ENCODE results near the gene RTL9.
"Not testable (repeated sequence)": the region's sequence is repeated elsewhere in the genome, so short reads cannot be mapped to it uniquely, and the experiment has no call there.

The RTL9 gene

GRCh38 chrX:110358548-110358947 is at the start of gene RTL9:
RTL9 (plus strand) TSS chrX:110358848; CDS start chrX:110450618, 91,770 bp downstream.
- DNase-seq (ENCODE audit: low read depth in 2 of 2) = no peak

DNA sequence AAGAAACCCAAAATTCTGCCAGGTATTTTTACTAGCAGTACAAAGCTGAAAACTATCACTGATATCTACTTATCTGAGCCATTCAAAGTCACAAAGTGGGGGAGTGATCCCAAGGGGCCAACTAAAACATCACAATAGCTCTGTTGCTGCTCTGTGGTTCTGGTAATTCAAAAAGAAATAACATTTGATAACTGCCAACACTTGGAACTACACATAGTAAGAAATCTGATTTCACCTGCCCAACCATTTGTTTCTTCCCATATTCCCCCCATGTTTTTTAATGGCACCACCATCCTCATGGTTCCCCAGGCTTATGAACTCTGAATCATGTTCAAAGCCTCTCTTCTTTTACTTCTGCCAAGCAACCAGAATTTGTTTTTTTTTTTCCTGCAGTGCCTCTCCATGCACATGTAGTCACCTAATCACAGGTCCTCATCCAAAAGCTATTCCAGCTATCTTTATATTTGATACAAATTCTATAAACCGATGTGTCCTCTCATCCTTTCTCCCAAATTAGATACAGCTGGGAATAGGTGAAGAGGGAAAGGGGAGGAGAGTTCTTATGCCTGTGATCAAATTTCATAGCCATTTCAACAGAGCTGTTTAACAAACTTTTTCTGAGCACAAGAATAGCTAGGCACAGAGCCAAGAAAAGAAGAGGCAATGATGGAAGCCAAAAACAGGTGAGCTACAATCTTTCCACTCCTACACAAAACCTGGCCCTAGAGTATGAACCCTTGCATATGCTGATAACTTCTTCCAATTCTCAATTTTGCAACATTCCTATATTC is 48.5 kb upstream of the RTL9 start:
- DNase-seq (ENCODE audit: low read depth in 2 of 2) = no peak

GRCh38 chrX:110310896-110311295 is 47.8 kb upstream of the RTL9 start:
- DNase-seq (ENCODE audit: low read depth in 2 of 2) = peak in 1 of 2 donors; percentile 0

GRCh38 chrX:110311437-110312230 is 47.0 kb upstream of the RTL9 start:
- DNase-seq (ENCODE audit: low read depth in 2 of 2) = no peak

GRCh38 chrX:110315551-110315950 is 43.1 kb upstream of the RTL9 start:
- DNase-seq (ENCODE audit: low read depth in 2 of 2) = no peak

- DNase-seq (ENCODE audit: low read depth in 2 of 2) = no peak
Measured at GRCh38 chrX:110316351-110317060, 42.1 kb upstream of the RTL9 start.

DNA sequence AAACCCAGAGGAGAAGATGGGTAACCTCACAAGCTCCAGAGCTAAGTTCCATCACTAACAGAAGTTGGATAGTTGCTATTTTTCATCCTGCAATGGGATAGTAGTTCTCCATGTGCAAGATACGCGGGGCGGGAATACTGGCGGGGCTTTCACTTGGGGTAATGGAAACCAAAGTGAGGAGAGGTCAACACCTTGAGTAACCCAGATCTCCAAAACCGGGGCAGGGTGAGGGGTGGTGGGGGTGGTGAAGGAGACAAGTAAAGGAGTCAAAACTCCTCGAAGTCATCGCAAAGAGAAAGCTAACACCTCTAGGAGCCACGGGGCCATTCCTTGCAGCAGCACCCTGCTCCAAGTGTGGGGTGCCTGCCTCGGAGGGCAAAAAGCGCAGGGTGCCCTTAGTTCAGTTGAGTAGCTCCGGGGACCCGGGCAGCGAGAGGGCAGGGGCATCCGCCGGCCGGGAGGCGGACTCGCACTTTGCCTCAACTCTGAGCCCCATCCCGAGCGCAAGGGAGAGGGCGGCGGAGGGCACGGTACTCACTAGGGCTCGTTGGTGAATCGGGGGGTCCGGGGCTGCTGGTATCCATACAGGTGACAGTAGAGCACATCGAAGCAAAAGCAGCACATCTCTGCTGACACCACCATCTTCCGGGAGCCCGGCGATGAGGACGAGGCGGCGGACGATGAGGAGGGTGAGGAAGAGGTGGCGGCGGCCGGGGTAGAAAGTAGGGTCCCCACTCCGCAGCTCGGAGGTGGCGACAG is 41.4 kb upstream of the RTL9 start:
- peak; percentile 0 to 4 for DNase-seq (ENCODE audit: low read depth in 2 of 2)

- peak; percentile 61 to 65 for DNase-seq (ENCODE audit: low read depth in 2 of 2)
Measured at GRCh38 chrX:110317820-110318663, 40.6 kb upstream of the RTL9 start, which contains the start of gene AMMECR1. AMMECR1 (minus strand) TSS chrX:110318085; CDS start chrX:110318071, 14 bp downstream.

GRCh38 chrX:110318664-110318968 is 40.0 kb upstream of the RTL9 start:
- DNase-seq (ENCODE audit: low read depth in 2 of 2) = no peak

DNA sequence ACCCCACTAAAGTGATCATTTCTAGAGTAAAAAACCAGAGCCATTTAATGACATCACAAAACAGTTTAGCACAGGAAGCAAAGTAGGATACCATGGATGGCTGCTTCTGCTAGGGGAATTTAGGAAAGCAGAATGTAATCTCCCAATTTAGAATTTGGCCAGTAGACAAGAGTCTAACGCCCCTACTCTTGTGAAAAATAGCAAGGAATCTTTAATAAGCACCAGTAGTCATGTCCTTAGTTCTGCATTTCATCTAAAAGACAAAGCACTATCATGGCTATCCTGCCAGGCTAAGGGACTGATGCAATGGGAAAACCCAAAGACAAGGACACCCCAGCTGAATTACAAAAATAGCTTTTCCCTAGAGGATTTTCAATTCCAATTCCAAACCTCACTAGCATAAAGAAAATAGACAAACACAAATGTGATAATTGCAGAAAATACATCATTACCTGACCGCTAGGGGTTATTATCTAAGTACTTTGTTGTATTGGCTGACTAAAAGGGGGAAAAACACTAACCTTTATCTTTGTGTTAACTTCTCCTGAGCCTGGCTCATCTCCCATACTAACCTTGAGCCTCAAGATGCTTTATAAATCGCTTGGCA is 38.2 kb upstream of the RTL9 start:
- DNase-seq (ENCODE audit: low read depth in 2 of 2) = no peak

DNA sequence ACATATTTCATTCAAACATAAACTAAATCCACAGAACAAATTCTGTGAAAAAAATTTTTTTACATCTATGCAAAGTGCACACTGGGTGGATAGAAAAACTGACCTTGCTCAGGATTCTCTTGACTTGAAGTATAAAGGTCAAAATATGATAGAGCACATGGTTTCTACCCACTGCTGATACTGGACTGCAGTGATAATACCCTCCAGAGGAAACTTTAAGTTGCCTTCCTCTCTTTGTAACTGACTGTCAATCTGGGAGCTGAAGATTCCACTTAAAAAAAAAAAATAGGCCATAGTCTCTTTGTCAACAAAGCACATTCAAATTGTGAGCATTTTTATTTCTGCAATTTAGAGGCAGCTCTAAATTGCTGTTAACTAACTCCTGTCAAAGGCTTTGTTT is 37.6 kb upstream of the RTL9 start:
- DNase-seq (ENCODE audit: low read depth in 2 of 2) = no peak

DNA sequence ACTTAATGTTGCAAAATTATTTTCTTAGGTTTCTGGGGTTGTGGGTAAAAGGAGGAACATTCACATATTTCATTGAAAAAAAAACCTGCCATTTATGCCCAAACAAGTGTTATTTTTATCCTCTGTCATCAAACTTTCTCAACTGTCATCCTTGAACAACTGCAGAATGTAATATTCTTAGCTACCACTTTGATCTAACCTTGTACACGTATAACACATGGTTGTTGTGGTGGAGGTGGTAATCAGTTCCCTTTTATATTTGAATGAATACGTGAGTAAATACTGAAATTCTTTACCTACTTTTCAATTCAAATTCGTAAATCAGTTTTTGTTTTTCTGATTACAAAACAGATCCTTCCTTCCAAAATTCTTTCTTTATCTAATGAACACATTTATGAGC is 37.0 kb upstream of the RTL9 start:
- DNase-seq (ENCODE audit: low read depth in 2 of 2) = no peak

GRCh38 chrX:110322603-110323002 is 36.0 kb upstream of the RTL9 start:
- DNase-seq (ENCODE audit: low read depth in 2 of 2) = no peak

DNA sequence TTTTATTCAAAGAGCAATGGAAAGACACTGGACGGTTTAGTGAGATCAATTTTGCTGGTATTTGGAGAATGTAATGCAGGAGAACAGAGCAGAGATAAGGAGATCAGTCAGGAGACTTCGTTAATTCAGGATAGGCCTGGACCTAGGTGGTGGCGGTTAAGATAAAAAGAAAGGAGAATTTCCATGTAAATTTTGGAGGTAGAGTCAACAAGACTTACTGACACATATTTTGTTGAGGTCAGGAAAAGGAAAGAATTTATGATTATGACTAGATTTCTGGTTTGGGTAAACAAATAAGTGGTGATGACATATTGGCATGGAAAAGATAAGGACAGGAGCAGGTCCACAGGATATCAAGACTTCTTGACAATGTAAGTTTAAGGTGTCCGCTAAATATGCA is 31.9 kb upstream of the RTL9 start:
- no peak for DNase-seq (ENCODE audit: low read depth in 2 of 2)

- DNase-seq (ENCODE audit: low read depth in 2 of 2) = no peak
Measured at GRCh38 chrX:110327336-110327735, 31.3 kb upstream of the RTL9 start.

DNA sequence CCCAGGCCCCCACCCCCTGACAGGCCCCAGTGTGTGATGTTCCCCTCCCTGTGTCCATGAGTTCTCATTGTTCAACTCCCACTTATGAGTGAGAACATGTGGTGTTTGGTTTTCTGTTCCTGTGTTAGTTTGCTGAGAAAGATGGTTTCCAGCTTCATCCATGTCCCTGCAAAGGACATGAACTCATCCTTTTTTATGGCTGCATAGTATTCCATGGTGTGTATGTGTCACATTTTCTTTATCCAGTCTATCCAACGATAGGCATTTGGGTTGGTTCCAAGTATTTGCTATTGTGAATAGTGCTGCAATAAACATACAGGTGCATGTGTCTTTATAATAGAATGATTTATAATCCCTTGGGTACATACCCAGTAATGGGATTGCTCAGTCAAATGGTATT is 30.0 kb upstream of the RTL9 start:
- not testable (repeated sequence) for DNase-seq (ENCODE audit: low read depth in 2 of 2)

DNA sequence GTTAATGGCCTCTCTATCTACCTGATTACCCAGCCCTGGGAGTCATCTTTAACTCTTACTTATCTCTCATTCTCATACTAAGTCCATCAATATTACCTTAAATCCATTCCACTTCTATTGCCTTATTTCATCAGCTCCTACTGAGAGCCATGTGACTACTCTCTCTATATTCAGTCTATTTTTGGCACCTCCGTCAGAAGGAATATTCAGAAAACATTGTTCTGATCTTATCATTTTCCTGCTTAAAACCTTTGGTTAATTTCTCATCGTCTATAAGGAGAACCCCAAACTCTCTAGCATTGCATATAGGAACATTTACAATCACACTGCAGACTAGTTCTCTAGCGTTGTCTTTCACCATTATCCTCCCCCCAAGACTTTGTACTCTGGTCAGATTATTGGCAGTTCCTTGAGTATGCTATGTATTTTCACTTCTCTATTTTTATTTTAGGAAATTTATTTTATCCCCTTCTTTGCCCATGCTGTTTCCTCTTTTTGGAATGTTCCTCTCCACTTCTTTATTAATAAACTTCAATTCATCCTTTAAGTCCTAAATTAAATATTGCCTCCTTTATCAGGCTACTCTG is 27.1 kb upstream of the RTL9 start:
- no peak for DNase-seq (ENCODE audit: low read depth in 2 of 2)

GRCh38 chrX:110333458-110333857 is 25.2 kb upstream of the RTL9 start:
- DNase-seq (ENCODE audit: low read depth in 2 of 2) = not testable (repeated sequence)

GRCh38 chrX:110338935-110339334 is 19.7 kb upstream of the RTL9 start:
- no peak for DNase-seq (ENCODE audit: low read depth in 2 of 2)
